Osteoblast (primary cell): ENCODE results near the gene HLF. TPM values are rescaled to one million over a fixed set of nuclear protein-coding genes. Genes with fewer than 3 reads are reported as not detected.
A peak's percentile ranks its signal among the peaks of the same experiment; 100 is the strongest.

Experiments used
- DNase-seq: peaks from one replicate; pipeline ENCODE4 v3.0.0; 2011; ENCODE audit warnings: low spot score, mixed read lengths; ENCODE audit not compliant: insufficient read length; ENCODE audit errors: missing footprints
- H2AFZ ChIP-seq: 2 replicates; pipeline ENCODE4 v1.6.0; 2011; ENCODE audit warnings: mild to moderate bottlenecking, low read length
- H3K27ac ChIP-seq: 2 replicates; pipeline ENCODE4 v1.5.1; 2011; ENCODE audit warnings: mild to moderate bottlenecking, low read depth, low read length, moderate library complexity
- H3K27me3 ChIP-seq: 2 replicates; pipeline ENCODE4 v1.6.0; 2012; ENCODE audit warnings: mild to moderate bottlenecking, control low read depth, inconsistent platforms, low read length, moderate library complexity; ENCODE audit not compliant: insufficient read depth
- H3K36me3 ChIP-seq: 2 replicates; pipeline ENCODE4 v1.5.1; 2011; ENCODE audit warnings: mild to moderate bottlenecking, low read length, control low read depth, moderate library complexity; ENCODE audit not compliant: insufficient read depth
- H3K4me1 ChIP-seq: 2 replicates; pipeline ENCODE4 v1.5.1; 2011; ENCODE audit warnings: mild to moderate bottlenecking, low read length, control low read depth, moderate library complexity; ENCODE audit not compliant: insufficient read depth
- H3K4me2 ChIP-seq: 2 replicates; pipeline ENCODE4 v1.6.0; 2011; ENCODE audit warnings: mild to moderate bottlenecking, low read length; ENCODE audit not compliant: insufficient read depth
- H3K4me3 ChIP-seq: fragments of 200-600 bp; sonication (generic); 3 replicates; pipeline ENCODE4 v1.5.1; 2012; ENCODE audit warnings: mild to moderate bottlenecking, low read length, inconsistent platforms; ENCODE audit not compliant: insufficient read depth
- H3K79me2 ChIP-seq: 2 replicates; pipeline ENCODE4 v1.6.0; 2012; ENCODE audit warnings: mild to moderate bottlenecking, low read length, control low read depth, inconsistent platforms; ENCODE audit not compliant: insufficient read depth
- H3K9me3 ChIP-seq: 2 replicates; pipeline ENCODE4 v1.5.1; 2011; ENCODE audit warnings: low read depth, low read length, control low read depth
- H4K20me1 ChIP-seq: 2 replicates; pipeline ENCODE4 v1.6.0; 2012; ENCODE audit warnings: mild to moderate bottlenecking, low read length, control low read depth; ENCODE audit not compliant: insufficient read depth
- CTCF ChIP-seq: IDR thresholded peaks from 2 replicates; pipeline ENCODE4 v1.5.1; 2011; ENCODE audit warnings: mild to moderate bottlenecking, low read depth, low read length, moderate library complexity; ENCODE audit errors: extremely low read depth
- total RNA-seq: library from RNA; depleted of rRNA; stranded (reverse); fragments of >200 nt; gene quantifications from 2 replicates; pipeline ENCODE4 v1.2.3, GENCODE V29; 2012

HLF gene
- total RNA-seq, 1 donor = under 0.01 TPM

- no peaks in the 10 kb centered on the region for H3K4me1 ChIP-seq
- H3K27me3 ChIP-seq = peaks cover 9% of the 10 kb centered on the region
- H3K27ac ChIP-seq = no peak overlapping the region
- H3K36me3 ChIP-seq = no peaks in the 10 kb centered on the region
- no peaks in the 10 kb centered on the region for H4K20me1 ChIP-seq
- H3K4me2 ChIP-seq = no peak overlapping the region
- no peak for DNase-seq
- no peak for TF ChIP-seq CTCF
- H3K4me3 ChIP-seq = no peak overlapping the region
- no peaks in the 10 kb centered on the region for H3K9me3 ChIP-seq
- H2AFZ ChIP-seq = no peak overlapping the region
- no peaks in the 10 kb centered on the region for H3K79me2 ChIP-seq
These were observed 89.2 kb downstream of the HLF start for GRCh38 chr17:55354010-55354409.

GRCh38 chr17:55354941-55355340 lies 90.2 kb downstream of the HLF start:
- H3K4me3 ChIP-seq = no peak overlapping the region
- no peaks in the 10 kb centered on the region for H3K9me3 ChIP-seq
- no peak overlapping the region for H2AFZ ChIP-seq
- DNase-seq = no peak
- H3K27me3 ChIP-seq = peaks cover 9% of the 10 kb centered on the region
- no peaks in the 10 kb centered on the region for H4K20me1 ChIP-seq
- no peak for TF ChIP-seq CTCF
- no peaks in the 10 kb centered on the region for H3K36me3 ChIP-seq
- H3K79me2 ChIP-seq = no peaks in the 10 kb centered on the region
- H3K27ac ChIP-seq = no peak overlapping the region
- H3K4me2 ChIP-seq = no peak overlapping the region
- H3K4me1 ChIP-seq = no peaks in the 10 kb centered on the region

- H3K27me3 ChIP-seq = peaks cover 9% of the 10 kb centered on the region
These were observed 91.9 kb downstream of the HLF start for GRCh38 chr17:55356434-55357328.

More at GRCh38 chr17:55356434-55357328, 91.9 kb downstream of the HLF start:
- Histone ChIP-seq H3K79me2 (no peaks in the 10 kb centered on the region), H3K4me3 (no peak overlapping the region), H2AFZ (no peak overlapping the region), H3K4me1 (no peaks in the 10 kb centered on the region), H3K27ac (no peak overlapping the region), H3K9me3 (no peaks in the 10 kb centered on the region), H3K36me3 (no peaks in the 10 kb centered on the region), H3K4me2 (no peak overlapping the region), H4K20me1 (no peaks in the 10 kb centered on the region)
- peak; percentile 83 for TF ChIP-seq CTCF
- DNase-seq = peak; percentile 88
